CD14-positive monocyte (primary cell): ENCODE measurements around the gene DBNDD1. TPM values are rescaled to one million over a fixed set of nuclear protein-coding genes. Genes with fewer than 3 reads are reported as not detected.

Source experiments
- DNase-seq, 3 donors: peaks; one replicate each; pipeline ENCODE4 v3.0.0-alpha.2; 2011 to 2022
- H2AFZ ChIP-seq: 2 replicates; pipeline ENCODE4 v1.6.0; 2012; ENCODE audit warnings: mild to moderate bottlenecking, low read depth, low read length, inconsistent platforms; ENCODE audit not compliant: insufficient read depth, poor library complexity, severe bottlenecking
- H3K27ac ChIP-seq, 2 donors: 1 replicate in 1 of 2; 2 replicates in 1 of 2; pipeline ENCODE4 v1.5.1; 2012 to 2013; ENCODE audit warnings: low read length in 2 of 2, control low read depth in 1 of 2, inconsistent platforms in 1 of 2, low read depth in 1 of 2, mild to moderate bottlenecking in 1 of 2
- H3K27me3 ChIP-seq, 2 donors: one replicate each; pipeline versions ENCODE4 v1.6.0 to v1.6.1; 2011 to 2013; ENCODE audit warnings: low read length in 2 of 2; ENCODE audit not compliant: control insufficient read depth in 2 of 2, insufficient read depth in 2 of 2
- H3K36me3 ChIP-seq, 2 donors: replicated peaks in 1 of 2; 1 replicate in 1 of 2; 2 replicates in 1 of 2; pipeline versions ENCODE4 v1.5.1 to v1.6.1; 2012 to 2013; ENCODE audit warnings: low read length in 2 of 2, control low read depth in 1 of 2, inconsistent platforms in 1 of 2, mild to moderate bottlenecking in 1 of 2; ENCODE audit not compliant: insufficient read depth in 2 of 2, control insufficient read depth in 1 of 2
- H3K4me1 ChIP-seq, 2 donors: 1 replicate in 1 of 2; 2 replicates in 1 of 2; pipeline versions ENCODE4 v1.5.1 to v1.6.1; 2012 to 2013; ENCODE audit warnings: low read length in 2 of 2, control low read depth in 1 of 2, inconsistent platforms in 1 of 2, mild to moderate bottlenecking in 1 of 2, moderate library complexity in 1 of 2; ENCODE audit not compliant: insufficient read depth in 2 of 2, control insufficient read depth in 1 of 2
- H3K4me2 ChIP-seq: replicated peaks from 2 replicates; pipeline ENCODE3; 2012; ENCODE audit warnings: low read length, moderate library complexity, mild to moderate bottlenecking; ENCODE audit not compliant: poor library complexity, severe bottlenecking; ENCODE audit errors: extremely low read depth
- H3K4me3 ChIP-seq, 3 experiments: fragments of 200-600 bp in 1 of 3; sonication (generic) in 1 of 3; replicated peaks in 1 of 3; 1 replicate in 2 of 3; 2 replicates in 1 of 3; pipeline ENCODE4 v1.5.1; 2011 to 2013; ENCODE audit warnings: low read length in 3 of 3, mild to moderate bottlenecking in 3 of 3, control low read depth in 2 of 3, low read depth in 2 of 3, inconsistent platforms in 1 of 3, moderate library complexity in 1 of 3
- H3K79me2 ChIP-seq: 2 replicates; pipeline ENCODE4 v1.6.0; 2012; ENCODE audit warnings: mild to moderate bottlenecking, control low read depth, inconsistent platforms, low read length, moderate library complexity; ENCODE audit not compliant: insufficient read depth
- H3K9ac ChIP-seq: 2 replicates; pipeline ENCODE4 v1.6.0; 2017; ENCODE audit warnings: low read length, mild to moderate bottlenecking; ENCODE audit not compliant: insufficient read depth, poor library complexity, severe bottlenecking
- H3K9me3 ChIP-seq, 2 donors: replicated peaks in 1 of 2; 1 replicate in 1 of 2; 2 replicates in 1 of 2; pipeline versions ENCODE4 v1.5.1 to v1.6.1; 2012 to 2013; ENCODE audit warnings: low read length in 2 of 2, control low read depth in 1 of 2; ENCODE audit not compliant: control insufficient read depth in 1 of 2, insufficient read depth in 1 of 2
- H4K20me1 ChIP-seq: 2 replicates; pipeline ENCODE4 v1.6.0; 2012; ENCODE audit warnings: mild to moderate bottlenecking, low read length, control low read depth, moderate library complexity; ENCODE audit not compliant: insufficient read depth
- H3K27ac Mint-ChIP-seq, 7 donors: one replicate each; pipeline ENCODE4 v1.8.0; 2020; ENCODE audit warnings: mild to moderate bottlenecking in 7 of 7, mixed read lengths in 7 of 7, moderate library complexity in 6 of 7, inconsistent platforms in 2 of 7
- H3K27me3 Mint-ChIP-seq, 3 donors: one replicate each; pipeline ENCODE4 v1.8.0; 2021 to 2022; ENCODE audit warnings: low read depth in 3 of 3, mild to moderate bottlenecking in 3 of 3, mixed read lengths in 3 of 3, moderate library complexity in 3 of 3, inconsistent platforms in 1 of 3
- H3K36me3 Mint-ChIP-seq, 2 donors: one replicate each; pipeline ENCODE4 v1.8.0; 2020; ENCODE audit warnings: mixed read lengths in 2 of 2, inconsistent platforms in 1 of 2, mild to moderate bottlenecking in 1 of 2
- H3K4me1 Mint-ChIP-seq: one replicate; pipeline ENCODE4 v1.8.0; 2020; ENCODE audit warnings: mild to moderate bottlenecking, mixed read lengths
- H3K4me3 Mint-ChIP-seq, 2 donors: one replicate each; pipeline ENCODE4 v1.8.0; 2020; ENCODE audit warnings: mild to moderate bottlenecking in 2 of 2, mixed read lengths in 2 of 2, moderate library complexity in 1 of 2
- H3K9me3 Mint-ChIP-seq, 7 donors: one replicate each; pipeline ENCODE4 v1.8.0; 2020 to 2022; ENCODE audit warnings: mixed read lengths in 7 of 7, mild to moderate bottlenecking in 6 of 7, moderate library complexity in 6 of 7, inconsistent platforms in 2 of 7
- CTCF ChIP-seq: fragments of 200-600 bp; IDR thresholded peaks from one replicate; pipeline ENCODE4 v1.8.0; 2022; ENCODE audit warnings: antibody characterized with exemption, mild to moderate bottlenecking
- WGBS: methylation state at CpG from one replicate; pipeline ENCODE4 v1.1.5; 2013; ENCODE audit warnings: missing lambda C conversion rate; ENCODE audit not compliant: insufficient coverage; 5-methylcytosine and 5-hydroxymethylcytosine counted together
- intact Hi-C, 2 donors: fragments of 100-400 bp; cut with micrococcal nuclease; formaldehyde crosslinking; loops; one replicate each; pipeline versions ENCODE4 v1.15.0 to v1.15.1; 2023
- polyA plus RNA-seq, 3 donors: library from polyadenylated mRNA; depleted of rRNA in 1 of 3; unstranded in 2 of 3; stranded (reverse) in 1 of 3; fragments of 300-500 nt in 2 of 3; fragments of >200 nt in 1 of 3; fragmentation: Illumina TruSeq in 2 of 3; gene quantifications; 1 replicate in 2 of 3; 2 replicates in 1 of 3; pipeline ENCODE4 v1.2.3, GENCODE V29; 2012 to 2021

DBNDD1 gene
- polyA plus RNA-seq, 3 donors: 0.07 TPM; not detected in 2

- Histone ChIP-seq H3K36me3 (peaks cover 42 to 60% of the 10 kb centered on the region in 2 donors), H3K4me3 (peak overlapping the region in 1 of 3 experiments; percentile 83), H2AFZ (no peak overlapping the region), H3K79me2 (peaks cover 66% of the 10 kb centered on the region), H3K27me3 (no peaks in the 10 kb centered on the region), H3K9me3 (no peaks in the 10 kb centered on the region), H4K20me1 (peaks cover 63% of the 10 kb centered on the region), H3K27ac (peak overlapping the region; percentile 66 to 81), H3K4me2 (peak overlapping the region; percentile 80), H3K9ac (no peak overlapping the region), H3K4me1 (peaks cover 58 to 65% of the 10 kb centered on the region in 2 donors)
- intact Hi-C loops: no loop called here
- Mint-ChIP-seq H3K27me3 (peaks cover 0 to 7% (median 0%) of the 10 kb centered on the region in 3 donors), H3K4me3 (peak overlapping the region; percentile 90 to 93), H3K36me3 (peaks cover 56 to 77% of the 10 kb centered on the region in 2 donors), H3K4me1 (peaks cover 64% of the 10 kb centered on the region), H3K27ac (peak overlapping the region in 3 of 7 donors; percentile 68 to 91 (median 72)), H3K9me3 (peaks cover 0 to 3% (median 0%) of the 10 kb centered on the region in 7 donors)
- no peak for DNase-seq
- WGBS: 95% methylated on average over 8 of the region's 10 CpGs
- TF ChIP-seq CTCF: no peak
These were observed 60.7 kb downstream of the DBNDD1 start for GRCh38 chr16:89958596-89958995.

GRCh38 chr16:89958068-89958467 is 61.2 kb downstream of the DBNDD1 start:
- H3K4me1 Mint-ChIP-seq: peaks cover 70% of the 10 kb centered on the region
- Histone ChIP-seq H3K79me2 (peaks cover 67% of the 10 kb centered on the region), H3K9me3 (no peaks in the 10 kb centered on the region), H2AFZ (peak overlapping the region; percentile 58), H3K4me1 (peaks cover 62 to 70% of the 10 kb centered on the region in 2 donors), H3K36me3 (peaks cover 36 to 55% of the 10 kb centered on the region in 2 donors), H3K9ac (peak overlapping the region; percentile 71), H4K20me1 (peaks cover 61% of the 10 kb centered on the region), H3K4me2 (peak overlapping the region; percentile 80), H3K4me3 (peak overlapping the region; percentile 48 to 83 (median 56)), H3K27ac (peak overlapping the region; percentile 66 to 81), H3K27me3 (no peaks in the 10 kb centered on the region)
- peak; percentile 66 to 78 (median 71) for DNase-seq
- H3K4me3 Mint-ChIP-seq: peak overlapping the region; percentile 90 to 93
- no peak for TF ChIP-seq CTCF
- peaks cover 0 to 7% (median 0%) of the 10 kb centered on the region in 3 donors for H3K27me3 Mint-ChIP-seq
- H3K9me3 Mint-ChIP-seq: peaks cover 0 to 3% (median 0%) of the 10 kb centered on the region in 7 donors
- intact Hi-C loops: no loop called here
- WGBS: 94% methylated on average over 5 of the region's 7 CpGs
- H3K27ac Mint-ChIP-seq: peak overlapping the region; percentile 83 to 93 (median 91)
- H3K36me3 Mint-ChIP-seq: peaks cover 54 to 75% of the 10 kb centered on the region in 2 donors
